Gastroesophageal sphincter (tissue), 4 donors: ENCODE measurements around the gene PCID2. TPM values are rescaled to one million over a fixed set of nuclear protein-coding genes. Genes with fewer than 3 reads are reported as not detected.

Experiments
- ATAC-seq: fragments of 150-250 bp; one replicate; pipeline ENCODE4 v1.9.1; 2016; ENCODE audit warnings: mild to moderate bottlenecking, moderate library complexity
- H3K27ac ChIP-seq, 4 donors: fragments of 200-600 bp; sonication (generic) in 3 of 4; 1 replicate in 3 of 4; 2 replicates in 1 of 4; pipeline ENCODE4 v1.5.1; 2016 to 2019
- H3K27me3 ChIP-seq: fragments of 200-600 bp; sonication (generic); one replicate; pipeline ENCODE4 v1.5.1; 2019
- H3K36me3 ChIP-seq, 2 donors: fragments of 200-600 bp; sonication (generic); one replicate each; pipeline ENCODE4 v1.5.1; 2019; ENCODE audit warnings: control low read depth in 1 of 2
- H3K4me1 ChIP-seq, 3 donors: fragments of 200-600 bp; sonication (generic); 1 replicate in 2 of 3; 2 replicates in 1 of 3; pipeline ENCODE4 v1.5.1; 2016 to 2019; ENCODE audit warnings: control low read depth in 2 of 3
- H3K4me3 ChIP-seq, 2 donors: fragments of 200-600 bp; sonication (generic); one replicate each; pipeline ENCODE4 v1.5.1; 2019; ENCODE audit warnings: mild to moderate bottlenecking in 1 of 2, moderate library complexity in 1 of 2
- H3K9me3 ChIP-seq, 3 donors: fragments of 200-600 bp; sonication (generic); one replicate each; pipeline ENCODE4 v1.5.1; 2017 to 2019; ENCODE audit warnings: control low read depth in 2 of 3
- CTCF ChIP-seq, 4 experiments: fragments of 200-600 bp in 2 of 4; fragments of 450-650 bp in 2 of 4; sonication (generic) in 1 of 4; IDR thresholded peaks; one replicate each; pipeline ENCODE4 v1.5.1; 2017 to 2019; ENCODE audit warnings: antibody characterized with exemption in 4 of 4, mild to moderate bottlenecking in 2 of 4, moderate library complexity in 2 of 4
- EP300 ChIP-seq: sonication (generic); formaldehyde crosslinking; IDR thresholded peaks from one replicate; pipeline ENCODE4 v1.6.1; 2017; ENCODE audit warnings: antibody characterized with exemption, mild to moderate bottlenecking
- POLR2A ChIP-seq, 2 donors: fragments of 450-650 bp; IDR thresholded peaks; one replicate each; pipeline ENCODE4 v1.6.1; 2017; ENCODE audit warnings: antibody characterized with exemption in 2 of 2, mild to moderate bottlenecking in 2 of 2, moderate library complexity in 1 of 2
- POLR2AphosphoS5 ChIP-seq: sonication (generic); formaldehyde crosslinking; IDR thresholded peaks from one replicate; pipeline ENCODE4 v1.6.1; 2017; ENCODE audit warnings: antibody characterized with exemption
- WGBS, 2 donors: methylation state at CpG; one replicate each; pipeline ENCODE4 v1.1.5; 2018; ENCODE audit warnings: low coverage in 1 of 2; 5-methylcytosine and 5-hydroxymethylcytosine counted together
- total RNA-seq, 4 donors: library from RNA; depleted of rRNA; stranded (reverse); fragments of >200 nt; gene quantifications; one replicate each; pipeline ENCODE4 v1.1.0, GENCODE V29; 2016

Gene PCID2
- total RNA-seq, 4 donors from 2014 or later: 43.7 to 76.0 (median 48.8) TPM

GRCh38 chr13:113239986-113240385 is 31.5 kb upstream of the PCID2 start:
- ATAC-seq: no peak
- WGBS, 2 donors: 86 to 92% methylated on average over 3 to 4 of the region's 6 CpGs

GRCh38 chr13:113239357-113239756 is 30.9 kb upstream of the PCID2 start:
- Histone ChIP-seq H3K4me1 (no peaks in the 10 kb centered on the region), H3K36me3 (peaks cover 2 to 89% of the 10 kb centered on the region in 2 donors), H3K4me3 (no peak overlapping the region), H3K9me3 (no peaks in the 10 kb centered on the region), H3K27ac (no peak overlapping the region), H3K27me3 (no peaks in the 10 kb centered on the region)
- ATAC-seq: no peak
- TF ChIP-seq POLR2A (IDR thresholded peaks at IDR 0.05) (no peak), EP300 (no peak), POLR2AphosphoS5 (no peak), CTCF (IDR thresholded peaks at IDR 0.05) (no peak)
- WGBS, 2 donors: 73 to 83% methylated on average over 4 to 7 of the region's 15 CpGs

More at GRCh38 chr13:113239986-113240385, 31.5 kb upstream of the PCID2 start:
- Histone ChIP-seq H3K9me3 (no peaks in the 10 kb centered on the region), H3K27me3 (no peaks in the 10 kb centered on the region), H3K36me3 (peaks cover 3 to 91% of the 10 kb centered on the region in 2 donors), H3K4me1 (no peaks in the 10 kb centered on the region), H3K4me3 (no peak overlapping the region), H3K27ac (no peak overlapping the region)
- TF ChIP-seq POLR2AphosphoS5: no peak
- no peak for TF ChIP-seq CTCF (IDR thresholded peaks at IDR 0.05)
- no peak for TF ChIP-seq POLR2A (IDR thresholded peaks at IDR 0.05)
- TF ChIP-seq EP300: no peak

GRCh38 chr13:113238536-113238935 is 30.1 kb upstream of the PCID2 start:
- no peaks in the 10 kb centered on the region for H3K27me3 ChIP-seq
- peaks cover 2 to 89% of the 10 kb centered on the region in 2 donors for H3K36me3 ChIP-seq
- no peak overlapping the region for H3K27ac ChIP-seq
- H3K4me1 ChIP-seq: no peaks in the 10 kb centered on the region
- H3K9me3 ChIP-seq: no peaks in the 10 kb centered on the region
- no peak for ATAC-seq
- no peak for TF ChIP-seq POLR2AphosphoS5
- TF ChIP-seq EP300: no peak
- TF ChIP-seq CTCF (IDR thresholded peaks at IDR 0.05): no peak
- TF ChIP-seq POLR2A (IDR thresholded peaks at IDR 0.05): no peak
- no peak overlapping the region for H3K4me3 ChIP-seq
- 63 to 66% methylated on average over 4 of the region's 4 CpGs for WGBS, 2 donors

GRCh38 chr13:113233101-113233500 is 24.6 kb upstream of the PCID2 start:
- 93 to 94% methylated on average over 2 to 11 of the region's 11 CpGs for WGBS, 2 donors
- H3K27ac ChIP-seq: no peak overlapping the region

More at GRCh38 chr13:113233101-113233500, 24.6 kb upstream of the PCID2 start:
- no peak for ATAC-seq
- Histone ChIP-seq H3K9me3 (no peaks in the 10 kb centered on the region), H3K4me1 (no peaks in the 10 kb centered on the region), H3K27me3 (no peaks in the 10 kb centered on the region), H3K36me3 (peaks cover 0 to 88% of the 10 kb centered on the region in 2 donors), H3K4me3 (no peak overlapping the region)
- TF ChIP-seq EP300 (no peak), POLR2AphosphoS5 (no peak), POLR2A (IDR thresholded peaks at IDR 0.05) (no peak), CTCF (IDR thresholded peaks at IDR 0.05) (no peak)
